Adrenal gland (tissue), 12 donors: ENCODE measurements around the gene MAPKBP1. TPM values are rescaled to one million over a fixed set of nuclear protein-coding genes. Genes with fewer than 3 reads are reported as not detected.

Experiments used
- DNase-seq, 7 donors: peaks; one replicate each; pipeline ENCODE4 v3.0.0-alpha.2; 2019 to 2020
- H3K27ac ChIP-seq, 5 donors: fragments of 200-600 bp; sonication (generic) in 4 of 5; 1 replicate in 3 of 5; 2 replicates in 2 of 5; pipeline versions ENCODE4 v1.5.1 to v1.8.0; 2016 to 2020; ENCODE audit warnings: mild to moderate bottlenecking in 1 of 5
- H3K27me3 ChIP-seq: fragments of 200-600 bp; 2 replicates; pipeline ENCODE4 v1.8.0; 2021
- H3K36me3 ChIP-seq, 2 donors: fragments of 200-600 bp; replicated peaks in 1 of 2; 1 replicate in 1 of 2; 2 replicates in 1 of 2; pipeline versions ENCODE4 v1.5.1 to v1.8.0; 2018 to 2022
- H3K4me1 ChIP-seq, 2 donors: fragments of 200-600 bp; replicated peaks in 1 of 2; 1 replicate in 1 of 2; 2 replicates in 1 of 2; pipeline versions ENCODE4 v1.5.1 to v1.8.0; 2018 to 2021
- H3K4me3 ChIP-seq, 4 donors: fragments of 200-600 bp; sonication (generic) in 3 of 4; one replicate each; pipeline ENCODE4 v1.5.1; 2016 to 2018
- H3K9me3 ChIP-seq, 3 donors: fragments of 200-600 bp; sonication (generic) in 1 of 3; replicated peaks in 1 of 3; 1 replicate in 2 of 3; 2 replicates in 1 of 3; pipeline versions ENCODE4 v1.5.1 to v1.8.0; 2016 to 2021
- CTCF ChIP-seq, 6 experiments: fragments of 450-650 bp in 4 of 6; fragments of 200-600 bp in 2 of 6; sonication (generic) in 1 of 6; IDR thresholded peaks; 1 replicate in 5 of 6; 2 replicates in 1 of 6; pipeline versions ENCODE4 v1.5.1 to v1.8.0; 2016 to 2021; ENCODE audit warnings: antibody characterized with exemption in 6 of 6, mild to moderate bottlenecking in 2 of 6, moderate library complexity in 1 of 6
- POLR2A ChIP-seq, 2 donors: fragments of 450-650 bp; IDR thresholded peaks; one replicate each; pipeline ENCODE4 v1.6.1; 2017; ENCODE audit warnings: antibody characterized with exemption in 2 of 2, mild to moderate bottlenecking in 2 of 2, moderate library complexity in 1 of 2
- WGBS, 4 donors: extraction: QIAGEN DNeasy Blood & Tissue Kit in 2 of 4; methylation state at CpG; one replicate each; pipeline versions ENCODE4 v1.1.5 to v1.1.7; 2013 to 2017; 5-methylcytosine and 5-hydroxymethylcytosine counted together
- intact Hi-C, 2 donors: fragments of 100-400 bp; cut with DNase I; formaldehyde crosslinking; loops; one replicate each; pipeline versions ENCODE4 v1.14.1 to v1.15.0; 2022 to 2023
- polyA plus RNA-seq, 3 donors: library from polyadenylated mRNA; stranded (reverse); fragments of 200-250 nt in 2 of 3; fragments of 350-450 nt in 1 of 3; fragmentation: Illumina TruSeq in 1 of 3; extraction: RNeasy Lipid Tissue Mini Kit (QIAGEN cat#74804) in 1 of 3; gene quantifications; one replicate each; pipeline ENCODE4 v1.2.3, GENCODE V29; 2013 to 2014
- total RNA-seq, 9 donors: library from RNA; depleted of rRNA in 4 of 9; stranded (reverse); fragments of >200 nt in 4 of 9; fragments of 120-200 nt in 1 of 9; fragmentation: NEBNext Ultra II Directional in 1 of 9; extraction: Animal tissue kit (Norgen Biotek cat#: 25700) in 1 of 9; gene quantifications; one replicate each; pipeline versions ENCODE4 v1.1.0 to v1.2.4, GENCODE V29; 2013 to 2023
- donor health status: healthy with polysubstance abuse.
- donor health status: Bipolar disorder and iron deficiency.
- donor health status: DM: yes; HTN: yes; CAD: no.
- donor health status: DM: no; HTN: no; CAD: no.
- donor health status: DM: no; HTN: no; CAD: no.
- donor health status: DM: yes; HTN: yes; CAD: no.

The MAPKBP1 gene
- total and polyA plus RNA-seq, 12 donors: 10.1 to 60.7 (median 22.8) TPM

- no peak for DNase-seq
- intact Hi-C loops: no loop called here
- H3K4me1 ChIP-seq: no peaks in the 10 kb centered on the region
- H3K4me3 ChIP-seq: no peak overlapping the region
- WGBS, 4 donors: 92 to 99% (median 96%) methylated on average over 6 to 9 of the region's 9 CpGs
- no peaks in the 10 kb centered on the region for H3K27me3 ChIP-seq
- no peak overlapping the region for H3K27ac ChIP-seq
- TF ChIP-seq POLR2A (IDR thresholded peaks at IDR 0.05) (no peak), CTCF (IDR thresholded peaks at IDR 0.05) (no peak)
- H3K9me3 ChIP-seq: no peaks in the 10 kb centered on the region
- H3K36me3 ChIP-seq: no peaks in the 10 kb centered on the region
These were observed 80.2 kb downstream of the MAPKBP1 start for GRCh38 chr15:41854443-41854842.

- Histone ChIP-seq H3K27ac (no peak overlapping the region), H3K27me3 (no peaks in the 10 kb centered on the region), H3K4me1 (no peaks in the 10 kb centered on the region), H3K9me3 (no peaks in the 10 kb centered on the region), H3K4me3 (no peak overlapping the region), H3K36me3 (no peaks in the 10 kb centered on the region)
- no peak for TF ChIP-seq POLR2A (IDR thresholded peaks at IDR 0.05)
- no peak for TF ChIP-seq CTCF (IDR thresholded peaks at IDR 0.05)
- WGBS, 4 donors: 79 to 87% (median 81%) methylated on average over 7 to 30 of the region's 30 CpGs
- intact Hi-C loops: no loop called here
- no peak for DNase-seq
These were observed 81.1 kb downstream of the MAPKBP1 start for GRCh38 chr15:41855261-41855961.

- no peak for DNase-seq
- Histone ChIP-seq H3K36me3 (no peaks in the 10 kb centered on the region), H3K4me1 (no peaks in the 10 kb centered on the region), H3K4me3 (no peak overlapping the region), H3K27me3 (no peaks in the 10 kb centered on the region), H3K9me3 (no peaks in the 10 kb centered on the region), H3K27ac (no peak overlapping the region)
- WGBS, 4 donors: 85 to 92% (median 89%) methylated on average over 10 to 17 of the region's 17 CpGs
- TF ChIP-seq CTCF (IDR thresholded peaks at IDR 0.05) (no peak), POLR2A (IDR thresholded peaks at IDR 0.05) (no peak)
- intact Hi-C loops: no loop called here
These were observed 82.0 kb downstream of the MAPKBP1 start for GRCh38 chr15:41856262-41856661.

GRCh38 chr15:41856716-41857115, 82.4 kb downstream of the MAPKBP1 start:
- no peak for DNase-seq
- WGBS, 4 donors: 91 to 100% (median 95%) methylated on average over 8 to 12 of the region's 12 CpGs
- Histone ChIP-seq H3K36me3 (no peaks in the 10 kb centered on the region), H3K4me1 (no peaks in the 10 kb centered on the region), H3K9me3 (no peaks in the 10 kb centered on the region), H3K4me3 (no peak overlapping the region), H3K27me3 (no peaks in the 10 kb centered on the region), H3K27ac (no peak overlapping the region)
- no peak for TF ChIP-seq CTCF (IDR thresholded peaks at IDR 0.05)
- TF ChIP-seq POLR2A (IDR thresholded peaks at IDR 0.05): no peak
- intact Hi-C loops: no loop called here
